BE2C (cell line): ENCODE data around the gene THSD1.
A peak's percentile ranks its signal among the peaks of the same experiment; 100 is the strongest.

ENCODE experiments used
- DNase-seq: peaks from one replicate; pipeline ENCODE4 v3.0.0-alpha.2; 2020
- H3K27me3 ChIP-seq: fragments of 250-450 bp; sonication (Bioruptor Pico); 2 replicates; pipeline ENCODE4 v1.5.1; 2020; ENCODE audit warnings: mild to moderate bottlenecking
- H3K36me3 ChIP-seq: fragments of 250-450 bp; sonication (Bioruptor Pico); 2 replicates; pipeline ENCODE4 v1.5.1; 2020; ENCODE audit warnings: mild to moderate bottlenecking
- H3K4me1 ChIP-seq: fragments of 250-450 bp; sonication (Bioruptor Pico); 2 replicates; pipeline ENCODE4 v1.5.1; 2020
- H3K4me3 ChIP-seq: 2 replicates; pipeline ENCODE4 v1.5.1; 2011; ENCODE audit warnings: low read depth, low read length
- H3K9me3 ChIP-seq: fragments of 250-450 bp; sonication (Bioruptor Pico); 2 replicates; pipeline ENCODE4 v1.5.1; 2020
- CTCF ChIP-seq: IDR thresholded peaks from 2 replicates; pipeline ENCODE4 v1.5.1; 2012; ENCODE audit warnings: mild to moderate bottlenecking, low read depth, low read length

The THSD1 gene

GRCh38 chr13:52451135-52451804 lies 45.3 kb upstream of the THSD1 start:
- no peak for DNase-seq
- Histone ChIP-seq H3K9me3 (no peaks in the 10 kb centered on the region), H3K4me3 (peak overlapping the region; percentile 35; the same call in 1 of the 2 replicates), H3K36me3 (peaks cover 4% of the 10 kb centered on the region), H3K27me3 (no peaks in the 10 kb centered on the region), H3K4me1 (no peaks in the 10 kb centered on the region)
- TF ChIP-seq CTCF = no peak

DNA sequence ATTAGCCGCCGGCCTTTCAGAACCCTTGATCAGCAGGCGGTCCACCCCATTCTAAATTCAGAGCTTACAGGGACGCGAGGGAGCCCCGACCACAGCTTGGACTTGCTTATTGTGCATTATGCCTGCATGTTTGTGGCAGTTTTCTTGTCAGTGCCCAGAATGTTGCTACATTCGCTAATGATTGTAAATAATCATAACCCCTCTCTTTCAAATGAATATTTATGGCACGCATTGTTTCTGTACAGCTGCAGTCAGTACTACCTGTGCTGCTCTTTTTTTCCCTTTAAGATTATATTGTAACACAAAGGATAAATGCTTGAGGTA lies 44.8 kb upstream of the THSD1 start:
- TF ChIP-seq CTCF = no peak
- Histone ChIP-seq H3K27me3 (no peaks in the 10 kb centered on the region), H3K9me3 (no peaks in the 10 kb centered on the region), H3K4me1 (no peaks in the 10 kb centered on the region), H3K4me3 (peak overlapping the region; percentile 35), H3K36me3 (peaks cover 2% of the 10 kb centered on the region)
- DNase-seq = no peak

DNA sequence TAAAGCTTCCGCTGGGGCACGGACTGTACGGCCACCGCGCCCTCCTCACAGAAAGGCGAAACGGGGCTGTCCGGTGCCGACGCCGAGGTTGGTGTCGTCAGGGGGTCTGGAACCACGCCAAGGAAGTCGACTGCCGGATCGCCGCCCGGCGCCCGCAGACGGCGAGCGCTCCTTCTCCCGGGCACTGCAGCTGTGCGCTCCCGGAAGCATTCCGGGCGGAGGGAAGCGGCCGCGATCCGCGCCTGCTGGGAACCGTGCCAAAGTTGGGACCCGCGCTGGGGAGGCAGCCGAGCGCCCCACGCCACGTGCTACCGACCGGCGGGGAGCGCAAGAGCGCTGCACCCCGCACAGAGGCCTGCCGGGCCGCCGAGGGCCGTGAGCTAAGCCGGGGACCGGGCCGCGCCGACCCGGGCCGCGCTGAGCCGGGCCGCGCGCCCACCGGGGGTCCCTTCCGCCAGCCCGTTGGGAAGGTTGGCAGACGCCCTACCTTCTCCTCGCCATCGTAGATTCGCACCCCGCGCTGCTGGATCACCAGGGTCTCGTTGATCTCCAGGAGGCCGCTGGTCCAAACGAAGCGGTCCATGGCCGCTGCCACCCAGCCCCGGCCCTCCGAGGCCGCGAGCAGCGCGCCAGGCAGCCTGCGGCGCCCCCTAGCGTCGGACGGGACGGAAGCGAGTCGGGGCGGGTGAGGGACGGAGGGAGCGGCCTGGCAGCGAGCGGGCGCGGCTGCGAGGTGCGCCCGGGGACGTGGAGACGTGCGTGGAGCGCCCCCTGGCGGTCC lies 44.2 kb upstream of the THSD1 start, which contains the start of gene VPS36:
Gene VPS36 (minus strand): TSS at position 623 of the 781 bp plus-strand sequence. CDS start 40 bp downstream, at position 583.
- Histone ChIP-seq H3K36me3 (peaks cover 3% of the 10 kb centered on the region), H3K4me1 (no peaks in the 10 kb centered on the region), H3K9me3 (no peaks in the 10 kb centered on the region), H3K4me3 (peak within 1 kb of the TSS; percentile 94), H3K27me3 (no peaks in the 10 kb centered on the region)
- peak; percentile 89 for TF ChIP-seq CTCF
- DNase-seq = peak; percentile 96

GRCh38 chr13:52449331-52450011 lies 43.5 kb upstream of the THSD1 start:
- no peak for DNase-seq
- peak overlapping the region; percentile 94 for H3K4me3 ChIP-seq
- peaks cover 6% of the 10 kb centered on the region for H3K36me3 ChIP-seq
- H3K9me3 ChIP-seq = no peaks in the 10 kb centered on the region
- no peak for TF ChIP-seq CTCF
- H3K4me1 ChIP-seq = no peaks in the 10 kb centered on the region
- H3K27me3 ChIP-seq = no peaks in the 10 kb centered on the region

GRCh38 chr13:52447815-52448552 lies 42.0 kb upstream of the THSD1 start:
- Histone ChIP-seq H3K27me3 (no peaks in the 10 kb centered on the region), H3K4me1 (no peaks in the 10 kb centered on the region), H3K4me3 (no peak overlapping the region), H3K36me3 (peaks cover 6% of the 10 kb centered on the region), H3K9me3 (no peaks in the 10 kb centered on the region)
- no peak for DNase-seq
- TF ChIP-seq CTCF = no peak
